GM19240 (cell line): ENCODE data around the gene SCN1B.

Experiments used
- DNase-seq: peaks from one replicate; pipeline ENCODE4 v3.0.0; 2011; ENCODE audit warnings: low spot score; ENCODE audit not compliant: insufficient read length

SCN1B gene

DNA sequence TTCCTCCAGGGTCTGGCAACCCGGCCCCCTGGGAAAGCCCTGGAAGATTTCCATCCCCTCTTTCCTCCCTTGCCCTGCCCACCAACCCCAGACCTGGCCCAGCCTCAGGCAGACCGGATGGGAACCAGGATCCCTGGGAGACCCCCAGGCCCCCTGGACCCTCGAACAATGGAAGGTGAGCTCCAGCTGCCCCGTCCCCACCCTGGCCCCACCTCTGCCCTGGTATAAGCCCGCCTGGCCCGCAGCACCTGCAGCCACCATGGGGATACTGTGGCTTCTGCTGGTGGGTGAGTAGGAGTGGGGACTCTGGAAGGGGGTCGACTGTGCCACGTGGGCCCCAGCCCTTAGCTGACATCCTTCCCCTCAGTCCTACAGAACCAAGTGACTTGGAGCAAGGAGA, 43.7 kb downstream of the SCN1B start:
- no peak for DNase-seq

DNA sequence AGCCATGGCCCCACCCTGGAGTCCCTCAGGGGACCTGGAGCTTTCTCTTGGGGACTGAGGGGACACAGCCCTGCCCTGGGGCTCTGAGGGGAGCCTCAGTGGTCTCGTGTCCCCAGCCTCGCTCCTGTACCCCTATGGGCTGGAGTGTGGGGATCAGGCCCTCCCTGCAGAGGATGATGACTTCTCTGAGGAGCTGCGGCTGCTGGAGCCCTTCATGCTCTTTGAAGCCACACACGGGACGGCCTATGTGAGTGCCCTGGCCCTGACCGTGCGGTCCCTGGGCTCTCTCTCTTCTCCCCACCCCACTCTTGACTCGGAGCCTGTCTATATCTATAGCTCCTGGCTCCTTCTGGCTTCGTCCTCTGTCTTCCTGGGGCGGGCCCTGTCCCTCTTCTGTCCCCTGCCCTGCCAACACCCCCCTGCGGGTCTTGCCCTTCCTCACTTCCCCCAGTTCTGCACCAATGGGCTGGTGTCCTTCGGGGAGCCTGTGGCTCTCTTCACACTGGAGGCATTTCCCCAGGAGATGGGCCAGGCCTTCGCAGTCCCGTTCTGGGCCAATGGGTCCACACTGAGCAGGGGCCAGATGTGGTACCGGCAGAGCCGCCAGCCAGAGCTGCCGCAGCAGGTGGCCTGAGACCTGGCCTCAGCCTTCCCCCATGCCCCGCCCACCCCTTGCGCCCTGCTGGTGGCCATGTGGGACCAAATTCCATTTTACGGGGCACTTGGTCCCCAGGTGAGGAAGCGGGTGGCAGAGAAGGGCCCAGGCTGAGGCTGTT, 44.3 kb downstream of the SCN1B start:
- no peak for DNase-seq

DNA sequence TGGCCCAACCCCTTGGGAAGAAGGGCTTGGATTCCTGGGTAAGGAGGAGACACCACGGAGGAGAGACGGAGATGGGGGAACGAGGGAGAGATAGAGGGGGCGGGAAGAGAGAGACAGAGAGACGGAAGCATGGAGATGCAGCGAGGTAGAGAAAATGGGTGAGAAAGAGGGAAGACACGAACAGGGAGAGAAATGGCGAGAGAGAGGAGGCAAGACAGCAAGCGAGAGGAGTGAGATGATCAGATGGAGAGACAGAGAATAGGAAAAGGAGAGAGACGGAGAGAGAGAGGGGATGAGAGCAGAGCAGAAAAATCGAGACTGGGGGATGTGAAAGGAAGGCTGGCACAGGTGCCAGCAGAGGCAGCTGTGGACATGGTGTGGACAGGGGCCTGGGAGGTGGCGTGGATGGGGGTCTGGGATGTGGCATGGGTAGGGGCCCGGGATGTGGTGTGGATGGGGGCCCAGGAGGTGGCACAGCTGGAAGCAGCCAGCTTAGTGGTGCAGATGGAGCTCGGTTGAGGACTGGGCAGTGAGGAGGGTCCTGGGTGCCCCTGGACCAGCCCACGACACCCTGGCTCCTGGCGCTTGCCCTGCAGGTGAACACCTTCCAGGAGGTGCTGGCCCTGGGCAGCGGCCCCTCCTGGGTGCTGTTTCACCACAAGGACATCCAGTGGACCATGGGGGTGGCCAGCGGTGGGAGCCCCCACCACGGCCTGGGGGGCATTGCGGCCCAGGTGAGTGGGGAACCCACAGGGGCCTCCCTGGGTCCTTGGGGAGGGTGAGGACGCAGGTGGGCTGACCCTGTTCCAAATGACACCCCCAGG, 45.1 kb downstream of the SCN1B start:
- no peak for DNase-seq

DNA sequence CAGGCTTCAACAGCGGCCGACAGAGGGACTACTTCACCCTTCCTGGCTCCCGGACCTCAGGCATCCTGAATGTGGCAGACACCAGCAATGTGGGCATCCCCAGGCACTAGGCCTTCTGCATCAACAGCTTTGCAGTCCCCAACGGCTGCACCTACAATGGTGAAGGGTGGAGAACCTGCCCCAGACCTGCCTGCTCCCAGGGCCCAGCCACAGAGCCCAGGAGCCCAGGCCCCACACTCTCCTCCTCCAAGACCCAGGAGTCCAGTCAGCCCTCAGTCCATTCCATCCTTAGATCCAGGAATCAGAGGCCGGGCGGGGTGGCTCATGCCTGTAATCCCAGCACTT, 45.7 kb downstream of the SCN1B start:
- no peak for DNase-seq

DNA sequence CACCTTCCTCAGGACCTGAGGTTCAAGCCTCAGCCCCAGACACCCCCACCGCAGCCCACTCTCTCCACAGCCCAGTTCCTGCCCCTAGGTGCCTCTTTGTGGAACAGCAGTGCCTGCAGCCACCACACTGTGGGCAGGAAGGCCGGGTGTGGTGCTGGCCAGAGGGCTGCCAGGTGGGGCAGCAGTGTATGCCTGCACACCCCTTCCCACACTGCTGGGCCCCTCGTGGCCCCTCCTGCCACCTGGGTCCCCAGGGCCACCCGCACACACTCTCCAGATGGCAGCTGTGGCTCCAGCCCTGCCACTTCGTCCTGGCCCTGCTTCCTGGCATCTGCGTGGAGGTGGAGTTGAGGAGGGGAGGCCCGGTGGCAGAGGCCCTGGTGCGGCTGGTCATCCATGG, 46.4 kb downstream of the SCN1B start:
- no peak for DNase-seq

DNA sequence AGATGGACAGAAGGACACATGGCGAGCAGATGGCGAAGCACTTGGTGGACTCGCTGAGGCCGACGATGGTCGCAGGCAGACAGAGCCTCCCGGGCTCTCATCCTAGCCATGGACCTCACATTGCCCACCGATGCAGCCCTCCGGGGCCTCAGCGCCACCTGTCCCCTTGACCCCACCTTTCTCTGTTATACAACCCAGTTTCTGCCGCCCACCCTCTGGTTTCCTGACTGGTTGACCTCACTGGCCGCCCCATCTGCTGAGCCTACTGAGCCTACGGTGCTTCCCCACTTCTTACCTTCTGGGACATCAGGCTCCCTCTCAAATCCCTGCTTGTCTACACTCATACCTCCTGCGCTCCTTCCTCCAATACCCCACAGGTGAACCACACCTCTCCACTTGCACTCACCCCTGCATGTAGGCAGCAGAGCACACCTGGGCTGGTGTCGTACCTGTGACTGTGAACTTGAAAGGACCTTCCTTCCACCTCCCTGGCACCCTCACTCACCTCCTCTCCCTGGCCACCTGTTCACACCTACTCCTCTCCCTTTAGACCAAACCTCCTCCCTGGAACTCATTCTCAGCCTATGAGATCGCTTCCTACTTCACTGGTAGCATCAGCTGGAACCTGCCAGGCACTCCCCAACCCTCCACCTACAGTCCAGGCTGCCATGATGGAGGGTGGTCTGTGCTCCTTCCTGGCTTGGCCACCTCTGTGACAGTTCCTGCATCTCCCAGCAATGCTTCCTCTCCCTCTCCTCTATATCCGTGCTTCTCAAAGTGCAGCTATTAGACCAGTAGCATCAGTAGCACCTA, 47.3 kb downstream of the SCN1B start:
- DNase-seq = no peak

DNA sequence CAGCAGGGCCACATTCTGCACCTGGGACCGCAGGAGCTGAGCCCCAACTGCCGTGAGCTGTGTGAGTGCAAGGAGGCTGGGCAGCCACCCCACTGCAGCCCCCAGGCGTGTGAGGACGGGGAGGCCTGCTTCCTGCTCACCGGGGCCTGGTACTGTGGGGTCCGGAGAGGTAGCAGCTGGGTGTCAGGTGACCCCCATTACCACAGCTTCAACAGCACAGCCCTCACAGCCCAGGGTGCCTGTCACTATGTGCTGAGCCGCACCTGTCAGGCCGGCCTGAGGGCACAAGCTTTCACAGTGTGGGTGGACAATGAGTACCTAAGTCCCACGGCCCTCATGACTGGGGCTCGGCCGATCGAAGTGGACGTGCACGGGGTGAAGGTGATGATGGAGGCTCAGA, 49.6 kb downstream of the SCN1B start:
- DNase-seq = no peak

DNA sequence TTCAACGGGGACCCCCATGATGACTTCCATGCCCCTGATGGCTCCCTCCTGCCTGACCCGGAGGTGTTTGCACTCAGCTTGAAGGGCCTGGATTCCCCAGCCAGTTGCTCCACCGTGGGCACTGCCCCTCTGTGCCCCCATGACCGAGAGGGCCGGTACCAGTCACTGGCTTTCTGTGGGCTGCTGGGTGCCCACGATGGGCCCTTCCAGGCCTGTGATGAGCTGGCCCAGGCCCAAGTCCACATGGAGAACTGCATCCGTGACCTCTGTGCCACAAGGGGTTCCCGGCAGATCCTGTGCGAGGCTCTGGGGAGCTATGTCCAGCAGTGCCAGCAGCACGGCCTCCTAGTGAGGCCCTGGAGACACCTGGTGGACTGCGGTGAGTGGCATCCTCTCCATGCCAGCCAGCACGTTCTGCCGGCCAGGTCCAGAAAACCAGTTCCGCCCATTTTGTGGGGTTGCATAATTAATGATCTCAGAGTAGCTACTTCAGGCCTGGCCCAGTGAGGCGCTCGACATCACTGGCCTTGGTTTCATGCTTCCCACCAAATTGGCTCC, 50.4 kb downstream of the SCN1B start:
- no peak for DNase-seq

DNA sequence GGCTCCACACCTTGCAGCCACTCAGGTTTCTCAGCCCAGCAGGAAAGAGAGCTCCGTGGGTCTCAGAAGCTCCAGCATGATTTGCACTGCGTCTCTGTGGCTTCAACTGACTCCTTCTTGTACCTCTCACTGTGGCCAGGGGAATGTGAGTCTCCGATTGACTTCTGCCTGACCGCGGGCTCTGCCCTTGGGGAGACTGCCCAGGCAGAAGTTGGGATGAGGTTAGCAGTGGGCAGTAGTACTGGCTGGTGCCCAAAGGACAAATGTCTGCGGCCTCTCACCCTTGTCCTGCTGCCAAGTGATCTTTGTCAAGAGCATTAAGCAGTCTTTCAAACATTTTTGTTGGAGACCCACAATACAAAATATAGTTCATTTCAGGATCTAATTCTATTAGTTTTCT, 50.9 kb downstream of the SCN1B start:
- DNase-seq = no peak

DNA sequence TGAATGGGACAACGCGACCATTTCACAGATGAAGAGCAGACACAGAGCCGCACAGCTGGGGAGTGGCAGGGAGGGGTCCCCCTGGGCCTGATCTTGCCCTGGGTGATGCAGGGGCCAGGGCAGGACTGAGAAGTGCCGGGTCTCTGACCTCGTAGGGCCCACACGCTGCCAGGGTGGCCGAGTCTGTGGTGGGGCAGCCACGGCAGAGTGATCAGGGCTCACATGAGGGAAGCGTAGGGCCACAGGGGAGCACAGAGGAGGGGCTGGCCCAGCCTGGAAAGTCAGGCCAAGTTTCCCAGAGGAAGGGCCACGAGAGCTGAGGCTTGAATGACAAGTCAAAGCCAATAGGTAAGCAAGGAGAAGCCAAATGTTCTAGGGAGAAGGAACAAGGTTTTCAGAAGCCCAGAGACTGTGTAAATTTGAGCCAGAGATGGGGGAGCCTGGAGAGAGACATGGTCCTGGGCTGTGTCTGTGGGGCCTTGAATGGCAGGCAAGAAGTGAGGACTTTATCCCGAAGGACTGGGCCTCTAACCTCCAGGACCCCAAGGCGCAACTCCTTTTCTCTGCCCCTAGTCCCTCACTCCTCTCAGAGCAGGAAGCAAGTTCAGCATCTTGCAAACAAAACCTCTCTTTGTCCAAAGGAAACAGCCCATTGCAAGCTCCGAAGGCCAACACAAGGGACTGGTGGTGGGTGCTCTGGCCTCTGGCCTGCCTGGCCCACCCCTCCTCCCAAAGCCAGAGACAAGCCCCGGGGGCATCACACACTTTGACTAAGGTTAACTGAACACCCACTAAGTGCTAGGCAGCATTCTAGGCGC, 53.6 kb downstream of the SCN1B start:
- DNase-seq = no peak

DNA sequence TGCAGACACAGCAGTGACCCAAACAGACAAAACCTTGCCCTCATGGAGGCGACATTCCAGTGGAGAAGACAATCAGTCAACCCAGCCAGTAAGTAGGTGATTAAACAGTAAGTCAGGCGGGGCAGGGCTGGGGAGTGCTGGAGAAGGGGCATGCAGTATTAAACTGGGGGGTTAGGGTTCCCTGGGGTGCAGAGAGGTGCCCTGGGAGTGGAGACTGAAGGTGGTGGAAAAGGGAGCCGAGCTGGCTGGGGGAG, 54.2 kb downstream of the SCN1B start:
- DNase-seq = no peak

DNA sequence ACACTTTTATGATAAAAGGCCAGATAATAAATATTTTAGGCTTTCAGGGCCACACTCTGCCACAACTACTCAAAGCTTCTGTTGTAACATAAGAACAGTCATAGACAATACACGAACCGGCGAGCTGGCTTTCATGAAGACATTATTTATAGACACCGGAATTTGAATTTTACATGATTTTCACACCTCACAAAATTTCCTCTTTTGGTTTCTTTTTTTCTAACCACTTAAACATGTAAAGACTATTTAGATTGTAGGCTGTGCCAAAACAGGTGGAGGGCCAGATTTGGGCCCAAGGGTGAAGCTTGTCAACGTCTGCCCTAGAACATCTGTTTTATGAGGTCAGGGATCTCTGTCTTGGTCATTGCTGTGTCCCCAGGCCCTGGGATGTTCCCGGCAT, 55.7 kb downstream of the SCN1B start:
- peak; percentile 41 for DNase-seq

DNA sequence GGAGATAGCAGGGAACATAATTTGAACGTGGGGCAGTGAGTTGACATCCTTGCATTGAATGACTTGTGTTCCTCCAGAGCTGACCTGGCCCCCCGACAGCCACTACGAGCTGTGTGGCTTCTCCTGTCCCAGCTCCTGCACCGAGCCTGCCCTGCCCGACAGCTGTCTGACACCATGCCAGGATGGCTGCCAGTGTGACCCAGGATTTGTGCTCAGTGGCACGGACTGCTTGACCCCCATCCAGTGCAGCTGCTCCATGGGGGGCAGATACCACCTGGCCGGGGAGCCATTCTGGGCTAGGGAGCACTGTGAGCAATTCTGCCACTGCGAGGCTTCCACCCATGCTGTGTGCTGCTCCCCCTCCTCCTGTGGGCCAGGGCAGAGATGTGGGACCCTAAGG, 56.2 kb downstream of the SCN1B start:
- no peak for DNase-seq

DNA sequence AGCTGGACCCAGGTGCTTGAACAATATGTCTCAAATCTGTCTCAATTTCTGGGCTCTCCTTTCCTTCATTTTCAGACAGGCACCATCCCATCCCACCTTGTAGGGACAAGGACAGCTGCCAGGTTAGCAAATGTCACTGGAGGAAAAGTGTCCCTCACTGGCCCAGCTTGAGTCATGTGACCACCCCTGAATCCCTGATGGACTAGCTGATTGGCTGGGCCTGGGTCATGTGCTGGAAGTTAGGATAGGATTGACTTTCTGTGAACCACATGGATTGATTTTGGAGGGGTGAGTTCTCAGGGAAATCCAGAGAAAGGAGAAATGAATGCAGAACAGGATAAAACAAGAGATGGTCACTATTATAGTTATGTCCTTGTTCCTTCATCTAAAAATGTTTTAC, 57.1 kb downstream of the SCN1B start:
- no peak for DNase-seq

DNA sequence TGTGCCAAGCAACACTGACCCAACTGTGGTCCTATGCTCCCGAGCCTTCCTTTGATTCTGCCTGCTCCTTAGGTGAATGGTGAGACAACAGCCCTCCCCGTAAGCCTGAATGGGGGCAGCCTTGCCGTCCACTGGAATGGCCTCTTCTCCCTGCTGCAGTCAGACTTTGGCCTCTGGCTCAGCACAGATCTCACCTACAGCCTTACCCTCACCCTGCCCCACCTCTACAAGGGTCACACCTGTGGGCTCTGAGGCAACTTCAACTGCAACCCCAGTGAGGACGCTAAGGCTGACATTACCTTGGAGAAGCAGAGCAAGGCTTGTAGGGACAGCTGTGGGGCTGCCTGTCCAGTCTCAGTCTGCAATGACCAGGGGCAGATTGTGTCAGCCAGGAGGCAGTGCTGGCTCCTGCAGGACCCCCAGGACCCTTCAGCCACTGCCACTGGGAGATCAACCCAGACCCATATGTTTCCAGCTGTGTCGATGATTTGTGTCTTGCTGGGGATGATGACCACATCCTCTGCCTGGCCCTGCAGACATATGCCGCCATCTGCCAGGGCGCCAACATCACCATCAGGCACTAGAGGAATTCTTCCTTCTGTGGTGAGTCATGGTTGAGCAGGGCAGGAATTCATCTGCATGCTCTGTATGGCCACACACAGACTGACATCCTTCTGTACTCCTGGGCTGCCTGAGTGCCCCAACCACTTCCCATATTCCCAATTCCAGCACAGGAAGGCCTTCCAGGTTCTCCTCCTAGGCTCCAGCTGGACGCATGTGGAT, 58.1 kb downstream of the SCN1B start:
- no peak for DNase-seq

DNA sequence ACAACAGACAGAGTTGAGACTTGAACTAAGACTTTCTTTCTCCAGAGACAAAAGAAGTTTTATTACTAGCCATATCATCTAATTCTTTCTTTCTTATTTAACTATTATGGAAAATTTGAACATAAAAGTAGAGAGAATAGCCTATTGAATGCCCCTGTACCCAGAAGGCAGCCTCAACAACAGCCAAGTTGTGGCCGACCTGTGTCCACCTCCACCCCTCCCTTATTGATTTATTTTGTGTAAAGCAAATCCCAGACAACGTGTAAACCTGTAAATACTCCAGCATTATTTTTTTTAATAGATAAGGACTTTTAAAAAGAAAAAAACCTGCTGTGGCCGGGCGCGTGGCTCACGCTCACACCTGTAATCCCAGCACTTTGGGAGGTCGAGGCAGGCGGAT, 59.3 kb downstream of the SCN1B start:
- DNase-seq = no peak
